KG1 (cell line): ENCODE measurements around the gene FOXP1.

Source experiments
- DNase-seq: peaks from one replicate; lab custom pipeline; 2025; lab: John Stamatoyannopoulos, UW

The FOXP1 gene

DNA sequence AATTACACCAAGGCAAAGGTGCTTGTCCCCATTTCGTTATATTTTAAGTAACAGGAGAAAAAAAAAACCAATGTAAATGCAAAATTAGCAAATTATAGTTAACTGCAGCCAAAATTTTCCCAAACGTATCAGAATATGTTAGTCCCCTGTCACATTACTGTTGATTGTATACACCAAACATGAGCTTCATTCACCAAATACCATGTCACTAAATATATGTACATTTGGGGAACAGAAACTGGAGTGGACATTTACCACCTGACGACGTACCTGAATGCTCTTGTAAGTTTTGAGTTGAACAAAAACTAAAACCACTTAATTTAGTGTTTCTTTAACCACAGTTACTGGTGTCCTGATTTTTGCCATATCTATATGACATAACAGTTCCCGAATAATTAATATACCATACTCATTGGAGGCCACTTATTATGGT lies 3.3 kb upstream of the FOXP1 start:
- DNase-seq: no peak

DNA sequence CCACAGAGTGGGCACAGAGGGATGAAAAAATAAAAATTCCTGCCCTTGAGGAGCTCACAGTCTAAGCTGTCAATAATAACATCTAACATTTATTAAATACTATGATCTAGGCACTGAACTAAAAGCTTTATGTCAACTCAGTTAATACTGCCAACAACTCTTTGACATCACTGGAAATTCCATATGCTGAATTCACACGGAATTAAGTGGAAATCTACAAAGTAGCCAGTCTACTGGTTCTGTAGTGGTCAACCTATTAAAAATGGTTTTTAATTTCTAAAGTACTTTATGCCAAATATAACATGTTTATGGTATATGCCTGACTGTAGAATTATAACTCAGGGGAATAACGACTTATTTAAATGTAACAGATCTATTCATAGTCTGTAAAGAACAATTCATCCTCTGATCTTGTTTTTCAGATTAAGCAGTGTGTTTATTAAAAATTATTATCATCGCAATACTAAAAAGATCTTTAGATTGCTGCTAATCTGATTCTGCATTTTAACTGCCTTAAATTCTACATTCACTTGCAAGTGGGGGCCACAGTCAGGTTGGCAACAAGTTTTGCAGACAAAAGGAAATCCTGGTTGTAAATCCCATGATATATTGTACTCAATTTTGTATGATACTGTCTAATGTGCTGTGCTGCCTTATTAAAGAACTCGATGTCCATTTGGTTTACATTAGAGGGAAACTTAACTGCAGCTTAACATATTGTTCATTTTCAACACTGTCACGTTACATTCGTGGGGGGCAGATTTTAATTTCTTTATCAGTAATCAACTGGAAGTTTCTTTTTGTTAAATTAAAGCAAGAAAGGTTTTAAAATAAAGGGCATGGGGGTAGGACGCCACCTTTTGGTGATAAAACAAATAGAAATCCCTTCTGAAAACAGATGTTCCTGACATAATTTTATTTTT lies 2.6 kb upstream of the FOXP1 start:
- DNase-seq: peak; percentile 35

DNA sequence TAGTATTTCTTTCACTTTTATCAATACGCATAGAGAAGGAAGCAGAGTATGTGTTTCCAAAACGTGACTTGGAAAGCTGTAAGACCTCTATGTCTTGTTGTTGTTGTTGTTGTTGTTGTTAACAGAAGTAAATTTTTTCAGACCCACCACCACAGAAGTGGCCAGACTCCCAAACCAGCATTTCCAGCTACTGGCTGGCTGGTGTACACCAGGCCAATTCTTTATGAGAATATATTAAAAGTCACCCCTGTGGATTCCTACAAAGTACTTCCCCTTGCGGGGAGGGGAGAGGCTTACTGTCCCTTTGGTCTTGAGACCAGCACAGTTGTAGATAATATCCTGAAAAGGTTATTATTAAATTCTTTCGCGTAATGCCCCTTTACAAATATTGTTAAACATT lies 1.6 kb upstream of the FOXP1 start:
- DNase-seq: peak; percentile 32

DNA sequence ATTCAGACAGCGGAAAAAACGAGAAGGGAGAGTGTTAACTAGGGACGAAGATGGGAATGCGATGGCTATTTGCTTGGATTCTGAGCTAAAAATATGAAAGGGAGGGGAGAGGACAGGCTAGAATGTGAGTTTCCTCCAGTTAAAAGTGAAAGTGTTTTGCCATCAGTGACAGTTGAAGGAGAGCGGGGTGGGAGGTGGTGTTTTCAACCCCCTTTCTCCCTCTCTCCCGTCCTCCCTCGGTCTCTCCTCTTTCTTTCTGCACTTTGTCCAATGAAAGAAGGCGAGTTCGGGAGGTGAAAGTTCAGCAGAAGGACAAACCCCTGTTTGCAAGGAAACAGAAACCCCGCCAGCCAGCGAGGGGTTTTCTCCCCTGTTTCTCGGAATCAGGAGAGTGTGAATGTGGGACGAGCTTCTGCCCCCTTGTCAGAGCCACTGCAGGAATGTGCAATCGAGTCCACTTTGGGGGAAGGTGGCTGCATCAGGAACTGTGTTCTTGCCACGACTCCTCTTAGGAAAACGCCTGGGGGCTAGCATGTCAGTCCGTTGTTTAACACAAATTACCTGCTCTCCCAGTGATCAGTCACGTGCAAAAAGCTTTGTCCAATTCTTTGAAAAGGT lies 975 bp upstream of the FOXP1 start:
- DNase-seq: peak; percentile 63

DNA sequence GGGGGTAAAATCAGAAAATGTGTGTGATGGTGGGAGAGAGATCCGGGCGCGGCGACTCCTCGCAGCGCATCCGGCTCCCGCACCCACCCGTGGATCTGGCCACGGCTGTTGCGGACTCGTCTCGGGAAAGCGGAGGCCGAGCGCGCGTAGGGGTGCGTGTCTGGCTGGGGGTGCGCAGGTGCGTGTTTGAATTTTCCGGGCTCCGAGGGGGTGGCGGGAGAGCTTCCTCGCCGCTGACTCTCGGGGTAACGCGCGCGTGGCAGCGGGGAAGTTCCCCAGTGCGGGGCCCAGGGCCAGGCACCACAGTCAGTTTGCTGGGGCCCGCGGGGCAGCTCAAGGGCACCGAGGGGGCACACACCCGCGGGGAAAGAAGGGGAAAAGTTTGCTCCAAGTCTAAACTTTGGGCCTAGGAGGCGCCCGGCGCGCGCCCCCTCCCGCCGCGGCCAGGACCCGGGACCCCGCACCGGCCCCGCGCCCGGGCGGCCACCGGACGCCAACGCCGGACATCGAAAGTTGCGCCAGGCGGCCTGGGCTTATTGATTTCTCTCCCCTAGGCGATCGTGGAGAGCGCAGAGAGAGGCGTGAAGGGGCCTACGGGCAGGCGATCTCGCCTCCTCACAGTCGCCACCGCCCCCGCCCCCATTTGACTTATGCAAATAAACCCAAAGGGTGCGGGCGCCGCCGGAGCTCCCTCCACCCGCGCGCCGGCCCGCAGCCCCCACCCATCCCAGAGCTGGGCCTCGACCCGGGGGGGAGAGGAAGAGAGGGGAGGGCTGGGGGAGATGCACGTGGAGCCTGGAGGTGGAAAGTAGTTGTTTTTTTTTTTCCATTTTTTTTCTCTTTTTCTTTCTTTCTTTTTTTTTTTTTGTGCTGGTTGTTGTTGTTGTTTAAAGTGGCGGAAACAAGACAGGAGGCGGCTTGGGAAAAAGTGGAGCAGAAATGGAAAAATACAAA lies 639 bp downstream of the FOXP1 start:
- DNase-seq: peak; percentile 42

DNA sequence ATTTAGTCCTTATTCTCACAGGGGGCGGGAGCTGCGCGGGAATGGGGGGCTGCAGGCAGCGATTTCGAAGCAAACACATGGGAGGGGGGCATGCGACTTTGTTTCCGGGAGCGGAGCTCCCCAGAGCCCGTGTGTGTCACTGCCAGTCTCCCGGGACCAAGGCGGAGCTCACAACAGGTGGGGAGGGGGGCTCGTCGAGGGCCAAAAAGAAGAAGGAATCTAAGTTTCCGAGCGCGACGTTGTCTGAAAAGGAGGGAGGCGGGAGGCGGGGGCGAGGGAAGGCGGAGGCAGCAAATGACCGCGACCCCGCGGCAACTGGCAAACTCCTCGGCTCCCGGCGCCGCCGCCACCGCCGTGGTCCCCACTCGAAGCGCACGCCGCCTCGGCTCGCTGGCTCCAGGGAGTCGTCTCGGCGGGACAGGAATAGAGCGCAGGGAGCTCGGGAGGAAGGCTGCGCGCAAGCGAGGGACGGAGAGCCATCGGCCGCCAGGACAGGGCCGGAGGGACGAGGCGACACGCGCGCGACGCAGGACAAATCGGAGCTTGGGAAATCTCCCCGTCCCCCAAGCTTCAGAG lies 1.4 kb downstream of the FOXP1 start:
- DNase-seq: peak; percentile 26

DNA sequence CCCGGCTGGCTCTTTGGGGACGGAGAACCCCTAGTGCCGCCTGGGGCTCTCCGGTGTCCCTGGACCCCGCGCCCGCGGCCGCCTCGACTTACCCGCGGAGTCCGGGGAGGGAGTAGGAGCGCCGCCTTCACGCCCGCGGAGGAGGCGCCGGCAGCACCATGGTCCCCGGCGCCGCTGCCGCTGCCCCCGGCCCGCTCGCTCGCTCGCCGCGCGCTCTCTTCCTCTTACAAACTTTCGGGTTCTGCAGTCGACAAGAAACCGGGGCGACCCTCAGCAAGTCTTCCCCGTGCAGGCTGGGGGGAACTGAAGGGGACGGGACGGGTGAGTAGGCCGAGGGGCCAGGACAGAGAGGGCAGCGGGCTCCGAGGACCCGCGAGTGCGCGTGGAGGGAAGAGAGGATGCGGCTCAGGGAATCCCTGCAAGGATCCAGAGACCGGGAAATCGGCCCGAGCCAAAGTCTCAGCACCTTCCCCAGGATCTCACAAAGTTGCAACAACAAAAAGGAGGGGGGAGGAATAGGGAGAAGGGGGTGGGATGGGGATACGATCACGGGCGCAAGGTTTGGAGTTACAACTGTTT lies 2.0 kb downstream of the FOXP1 start:
- no peak for DNase-seq

DNA sequence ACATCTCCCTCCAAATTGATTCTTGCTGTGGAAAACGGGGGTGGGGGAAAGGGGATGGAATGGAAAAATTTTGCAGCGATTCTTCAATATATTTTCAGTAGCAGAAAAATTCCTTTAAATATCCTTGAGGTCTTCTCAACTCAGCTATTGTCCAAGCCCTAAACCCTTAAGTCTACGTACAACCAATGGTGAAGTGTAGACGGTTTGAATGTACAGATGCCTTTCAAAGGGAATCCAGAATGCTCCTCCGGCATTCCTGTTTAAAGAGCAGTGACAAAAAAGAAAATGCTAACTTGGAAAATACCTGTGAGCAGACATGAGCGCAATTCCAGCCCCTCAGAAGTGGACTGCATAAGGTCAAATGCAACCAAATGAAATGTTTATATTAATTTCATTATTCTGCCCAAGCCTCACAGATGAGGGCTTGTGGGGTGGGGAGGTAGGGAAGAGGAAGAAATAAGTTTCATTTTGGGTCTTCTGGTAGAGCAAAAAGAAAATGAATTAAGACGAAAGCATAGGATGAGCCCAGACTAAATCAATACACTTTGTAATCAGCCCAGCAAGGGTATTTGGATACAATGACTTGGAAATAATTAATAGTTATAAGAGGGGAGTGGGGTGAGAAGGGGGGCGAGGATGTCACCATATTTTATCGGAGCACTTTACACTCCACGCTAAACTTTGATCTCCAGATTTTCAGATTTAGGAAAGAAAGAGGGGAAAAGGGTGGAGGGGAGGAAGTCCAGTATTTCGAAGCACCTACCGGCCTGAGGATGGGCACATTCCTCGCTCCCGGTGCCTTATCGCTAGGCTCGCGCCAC lies 2.7 kb downstream of the FOXP1 start:
- no peak for DNase-seq

DNA sequence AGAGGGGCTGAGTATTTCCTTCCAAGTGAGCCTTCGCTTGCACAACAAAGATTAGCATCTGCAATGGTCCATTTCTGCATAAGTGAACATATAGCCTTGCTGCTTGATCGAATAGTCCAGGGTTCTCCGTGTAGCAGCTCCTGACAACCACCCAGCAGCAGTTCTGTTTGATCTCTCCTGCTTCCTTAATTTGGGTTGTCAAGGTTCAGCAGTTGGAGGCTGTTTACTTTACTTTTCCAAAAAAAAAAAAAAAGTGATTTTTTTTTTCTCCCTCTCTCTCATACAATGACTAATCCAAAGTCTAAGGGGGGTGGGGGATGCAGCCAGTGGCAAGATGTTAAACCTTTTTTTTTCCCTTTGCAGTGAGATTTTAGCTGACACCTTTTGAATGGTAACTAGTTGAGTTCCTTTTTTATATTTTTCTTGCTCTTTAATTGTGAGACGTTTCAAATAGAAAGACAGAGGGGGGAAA lies 3.6 kb downstream of the FOXP1 start:
- peak; percentile 35 for DNase-seq

DNA sequence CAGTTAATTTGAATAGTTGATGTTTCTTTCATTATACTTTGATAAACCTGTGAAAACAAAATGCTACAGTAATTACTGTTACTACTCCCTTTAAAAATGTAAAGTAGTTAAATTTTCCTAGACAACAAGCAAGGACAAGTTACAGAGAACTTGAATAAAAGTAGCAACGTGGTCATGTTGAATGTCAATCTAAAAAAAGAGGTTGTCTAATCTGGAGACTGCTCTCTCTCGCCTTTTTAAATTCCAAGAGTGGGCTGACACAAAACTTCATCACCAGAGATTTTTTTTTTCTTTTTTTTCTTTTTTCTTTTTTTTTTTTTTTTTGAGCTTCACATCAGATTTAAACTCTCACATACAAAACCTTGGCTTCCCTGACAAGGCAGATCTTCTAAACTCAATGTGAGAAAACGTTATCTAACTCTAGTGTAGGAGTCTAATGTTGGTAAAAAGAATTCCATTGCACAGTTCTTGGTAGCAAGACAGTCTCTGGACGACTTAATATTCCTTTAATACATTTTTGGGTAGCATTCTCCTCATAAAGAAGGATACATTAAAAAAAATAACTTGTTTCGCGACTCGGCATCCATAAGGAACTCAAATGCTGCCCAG lies 4.1 kb downstream of the FOXP1 start:
- no peak for DNase-seq

DNA sequence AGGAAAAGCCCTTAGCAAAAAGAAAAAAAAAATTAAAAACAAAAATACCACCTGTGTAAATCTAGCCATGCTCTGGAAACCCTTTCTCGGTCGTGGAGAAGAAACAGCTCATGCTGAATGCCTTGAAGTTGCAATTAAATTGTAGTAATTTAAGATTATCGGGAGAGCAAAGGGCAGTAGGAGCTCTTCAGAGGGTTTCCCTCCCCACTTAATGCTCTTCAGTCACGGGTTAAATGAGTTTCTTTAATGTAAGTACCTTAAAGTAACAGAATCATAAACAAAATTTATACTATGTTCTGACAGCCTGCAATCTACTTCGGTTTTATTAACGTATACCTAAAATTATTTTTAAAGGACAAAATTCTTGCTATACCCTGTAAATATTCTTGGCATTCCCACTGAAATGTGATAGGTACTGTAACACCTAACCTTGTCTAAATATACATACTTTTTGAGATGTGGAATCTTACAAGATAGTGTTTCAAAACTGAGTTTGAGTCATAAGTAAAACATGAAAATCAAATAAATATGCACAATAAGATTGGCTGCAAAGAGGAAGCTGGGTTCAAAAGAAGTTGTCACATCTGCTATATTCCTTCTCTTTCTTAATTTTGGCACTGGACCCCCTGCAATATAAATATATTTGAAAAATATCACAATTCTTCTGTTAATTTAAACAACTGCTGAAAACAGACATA lies 5.3 kb downstream of the FOXP1 start:
- DNase-seq: no peak

DNA sequence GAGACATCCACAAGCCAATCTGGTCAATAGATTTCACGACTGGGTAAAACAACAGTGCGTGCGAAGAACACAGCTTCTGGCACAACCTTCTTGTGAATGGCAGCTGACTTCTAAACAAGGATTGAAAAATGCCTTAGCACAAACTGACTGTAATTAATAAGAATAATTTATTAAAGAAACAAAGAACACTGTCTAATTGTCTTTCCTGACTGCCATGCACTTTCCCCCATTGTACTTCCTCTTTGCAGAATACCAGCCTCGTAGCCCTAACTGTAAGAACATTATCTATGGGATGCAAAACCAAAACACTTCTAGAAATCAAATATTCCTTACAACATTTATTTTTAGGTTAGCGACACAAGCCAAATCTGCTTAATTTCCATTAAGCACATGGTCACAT lies 6.5 kb downstream of the FOXP1 start:
- peak; percentile 48 for DNase-seq

DNA sequence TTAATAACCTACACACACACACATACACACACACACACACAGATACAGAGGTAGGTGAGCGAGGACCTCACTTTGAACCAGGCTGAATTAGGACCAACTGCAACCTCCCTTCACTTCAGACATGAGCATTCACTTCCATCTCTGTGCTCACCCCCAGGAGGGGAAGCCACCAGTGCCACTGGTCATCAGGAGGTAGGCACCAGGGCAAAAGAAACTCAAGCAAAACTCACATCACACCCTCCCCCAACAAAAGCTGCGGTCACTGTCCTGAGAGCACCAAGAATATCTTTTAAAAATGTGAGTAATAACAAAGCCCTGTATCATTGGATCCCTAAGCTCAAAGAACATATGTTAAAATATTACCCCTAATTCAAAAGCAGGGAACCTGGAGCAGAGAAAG lies 8.1 kb downstream of the FOXP1 start:
- no peak for DNase-seq

DNA sequence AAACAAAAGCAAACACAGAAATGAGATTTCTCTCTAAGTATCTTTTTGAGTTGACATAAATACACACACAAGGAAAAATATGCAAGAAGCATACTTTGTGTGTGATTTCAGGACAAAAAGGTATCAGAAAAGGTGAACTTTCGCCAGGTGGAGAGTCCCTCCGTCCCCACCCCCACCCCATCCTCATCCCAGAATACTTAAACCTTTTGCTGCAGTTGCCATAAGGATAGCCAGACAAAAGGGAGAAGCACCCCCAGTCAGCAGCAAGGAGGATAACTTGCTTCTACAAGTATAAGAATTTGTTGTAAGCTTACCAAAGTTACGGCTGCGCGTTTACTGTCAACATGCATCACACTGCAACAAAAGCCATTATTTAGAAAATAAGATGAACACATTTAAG lies 10.3 kb downstream of the FOXP1 start:
- no peak for DNase-seq

DNA sequence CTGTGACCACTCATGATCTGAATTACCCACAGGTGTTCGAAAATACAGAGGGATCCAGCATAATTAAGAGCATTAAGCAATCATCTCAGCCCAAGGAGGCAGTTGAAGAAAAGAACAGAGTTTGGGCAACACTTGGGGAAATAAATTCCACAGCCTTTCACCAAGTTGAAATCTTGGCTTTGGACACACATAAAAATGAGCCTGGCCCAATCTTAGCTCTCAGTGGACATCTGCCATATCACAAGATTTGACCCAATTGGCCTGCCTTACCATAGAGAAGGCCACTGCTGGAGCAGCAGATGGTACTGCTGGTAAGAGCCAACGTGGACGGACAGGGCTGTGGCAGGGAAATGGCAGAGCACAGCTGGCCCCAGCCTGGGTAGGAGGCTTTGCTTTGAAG lies 13.0 kb downstream of the FOXP1 start:
- no peak for DNase-seq

DNA sequence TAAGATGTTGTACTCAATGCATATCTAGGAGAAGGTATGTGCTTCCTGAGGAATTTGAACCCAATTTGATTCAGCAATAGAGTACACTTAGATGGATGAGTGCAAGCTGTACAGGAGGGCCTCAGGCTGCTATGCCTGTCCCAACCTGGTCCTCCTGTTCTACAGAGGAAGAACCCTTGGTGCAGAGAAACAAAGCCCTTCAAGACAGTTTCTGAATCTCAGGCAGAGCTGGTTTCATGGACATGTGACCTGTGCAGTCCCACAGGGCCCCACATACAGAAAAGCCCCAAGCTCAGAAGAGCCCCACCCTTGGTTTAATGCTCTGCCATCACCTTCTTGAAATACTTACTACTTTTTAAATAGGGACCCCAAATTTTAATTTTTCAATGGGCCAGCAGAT lies 15.3 kb downstream of the FOXP1 start:
- no peak for DNase-seq

DNA sequence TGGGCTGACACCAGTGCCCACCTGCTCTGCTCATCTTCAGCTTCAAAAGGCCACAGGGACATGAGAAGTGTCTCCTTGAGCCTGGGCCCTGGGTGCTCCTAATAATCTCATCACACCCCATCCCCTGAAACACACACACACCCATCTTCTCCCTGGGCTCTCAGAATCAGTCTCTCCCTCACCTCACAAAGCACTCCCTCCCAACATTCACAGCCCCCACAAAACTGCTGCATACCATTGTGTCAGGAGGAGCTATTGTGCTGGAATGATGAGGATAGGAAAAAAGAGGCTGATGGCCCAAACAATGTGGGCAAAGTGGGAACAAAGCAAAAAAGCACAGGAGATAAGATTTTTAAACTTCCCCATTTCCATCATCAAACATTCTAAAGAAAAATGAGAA lies 16.8 kb downstream of the FOXP1 start:
- DNase-seq: no peak

DNA sequence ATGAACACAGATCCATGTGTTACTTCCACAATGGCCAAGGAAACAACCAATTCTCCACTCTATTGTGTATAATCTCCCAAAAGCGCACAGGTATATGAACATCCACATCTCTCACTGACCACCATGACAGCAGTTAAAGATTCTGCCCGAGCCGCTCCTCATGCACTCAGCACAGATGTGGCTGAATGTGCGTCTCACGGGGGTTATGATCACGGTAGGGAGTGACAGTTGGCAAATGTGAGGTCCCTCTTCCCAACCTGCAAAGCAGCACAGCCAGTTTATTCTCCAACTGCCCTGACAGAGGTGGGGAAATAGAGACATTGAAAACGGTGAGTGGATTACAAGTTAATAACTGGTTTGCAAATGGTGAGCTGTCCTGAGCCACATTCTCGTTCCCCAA lies 17.6 kb downstream of the FOXP1 start:
- no peak for DNase-seq

DNA sequence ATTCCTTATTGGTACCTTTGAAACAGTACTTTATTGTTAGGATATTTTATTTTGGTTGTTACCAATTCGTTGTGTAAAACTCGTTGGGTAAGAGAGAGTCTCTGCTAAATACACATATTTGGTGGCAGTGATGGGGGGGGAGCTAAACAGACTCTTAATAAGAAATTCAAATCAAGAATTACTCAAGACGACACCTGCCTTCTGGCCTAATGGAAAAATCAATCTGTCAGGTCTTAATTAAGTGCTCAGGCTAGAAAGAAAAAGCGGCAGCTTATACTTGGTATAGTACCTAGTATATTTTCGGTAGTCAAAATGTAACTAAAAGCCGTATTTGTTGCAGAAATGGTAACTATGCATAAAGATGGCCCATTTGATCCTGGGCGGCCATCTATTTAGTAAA lies 18.2 kb downstream of the FOXP1 start:
- DNase-seq: no peak

DNA sequence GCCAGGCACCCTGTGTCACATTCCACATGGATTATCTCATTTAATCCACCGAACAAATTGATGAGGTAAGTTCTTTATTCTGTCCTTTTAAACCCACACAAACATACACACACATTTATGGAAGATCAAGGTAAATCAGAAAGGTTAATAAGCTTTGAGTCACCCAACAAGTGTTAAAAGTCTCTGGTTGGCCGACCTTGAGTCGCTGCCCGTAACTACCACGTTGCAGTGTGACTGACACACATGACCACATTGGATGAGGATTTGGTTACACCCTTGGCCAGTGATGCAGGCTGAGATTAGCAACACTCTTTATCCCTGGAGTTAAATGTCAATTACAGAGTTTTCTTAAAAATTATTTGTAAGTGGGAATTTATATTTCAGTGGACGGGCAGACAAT lies 19.2 kb downstream of the FOXP1 start:
- DNase-seq: no peak
